HG02884 (cell line): ENCODE data around the gene TRAPPC11.
"Not testable (repeated sequence)": the region's sequence is repeated elsewhere in the genome, so short reads cannot be mapped to it uniquely, and the experiment has no call there.

Experiments used
- ATAC-seq: cut with Tn5 transposase; IDR thresholded peaks from one replicate; pipeline ENCODE4 v1.9.1; 2021; ENCODE audit warnings: mild to moderate bottlenecking, moderate library complexity; ENCODE audit not compliant: unreplicated experiment

The TRAPPC11 gene

DNA sequence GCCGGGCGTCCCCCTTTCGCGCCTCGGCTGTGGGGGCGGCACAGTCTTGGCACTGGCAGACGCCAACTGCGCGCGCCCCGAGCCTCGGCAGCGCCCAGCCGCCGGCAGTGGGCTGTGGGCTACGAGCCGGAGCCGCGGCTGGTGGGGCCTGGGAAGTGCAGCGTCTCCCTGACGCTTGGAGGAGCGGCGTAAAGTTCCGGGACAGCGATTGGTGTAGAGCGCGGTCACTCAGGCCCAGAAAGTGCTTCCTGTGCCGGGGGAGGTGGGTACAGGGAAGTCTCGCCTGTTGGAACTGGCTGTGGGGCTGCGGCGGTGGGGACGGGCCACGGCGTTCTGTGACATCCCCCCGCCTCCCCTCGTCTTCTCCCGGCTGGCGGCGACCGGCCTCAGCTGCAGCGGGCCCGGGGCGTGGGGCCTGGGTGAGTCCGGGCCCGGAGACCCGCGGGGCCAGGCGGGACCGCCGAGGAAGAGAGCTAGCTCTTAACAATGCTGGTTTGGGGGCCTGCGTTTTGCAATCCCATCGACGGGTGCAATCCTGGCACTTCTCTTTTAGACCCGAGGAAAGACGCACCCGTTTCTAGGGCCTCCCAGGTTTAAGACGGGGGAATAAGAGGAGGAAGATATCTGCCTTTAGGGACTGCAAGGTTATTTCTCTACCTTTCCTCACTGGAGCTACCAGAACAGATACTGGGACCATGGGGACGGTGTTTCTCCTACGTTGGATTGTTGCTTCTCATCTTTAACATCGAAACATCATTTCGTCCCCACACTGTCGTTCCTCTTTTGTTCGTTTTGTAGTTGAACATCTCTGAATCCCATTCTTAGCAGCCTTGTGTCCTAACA, at the start of gene TRAPPC11, which contains the start of gene RWDD4:
Gene TRAPPC11, plus strand, starts transcription at position 265 of the 843 bp plus-strand sequence. CDS start 4,575 bp downstream, outside the sequence.
Gene RWDD4, minus strand, starts transcription at position 157 of the 843 bp plus-strand sequence. CDS start 233 bp downstream, outside the sequence.
- ATAC-seq: peak; percentile 99

DNA sequence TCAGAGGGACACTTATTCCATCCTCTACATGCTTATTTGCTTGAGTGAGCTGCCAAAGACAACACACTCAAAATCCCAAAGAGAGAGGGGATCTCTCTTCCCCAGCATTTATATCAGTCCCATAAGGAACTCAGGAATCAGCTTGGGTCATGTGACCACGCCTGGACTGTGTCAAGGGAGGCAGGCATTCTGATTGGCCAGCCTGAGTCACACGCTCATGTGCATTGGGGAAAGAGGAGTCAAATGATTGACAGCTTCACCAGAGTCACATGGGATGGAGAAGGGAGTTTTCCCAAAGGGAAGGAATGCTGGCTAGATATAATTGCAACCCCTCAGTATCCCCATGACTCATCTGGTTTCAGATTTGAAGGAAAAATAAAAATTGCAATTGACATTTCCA, 49.1 kb upstream of the TRAPPC11 start:
- ATAC-seq: no peak

DNA sequence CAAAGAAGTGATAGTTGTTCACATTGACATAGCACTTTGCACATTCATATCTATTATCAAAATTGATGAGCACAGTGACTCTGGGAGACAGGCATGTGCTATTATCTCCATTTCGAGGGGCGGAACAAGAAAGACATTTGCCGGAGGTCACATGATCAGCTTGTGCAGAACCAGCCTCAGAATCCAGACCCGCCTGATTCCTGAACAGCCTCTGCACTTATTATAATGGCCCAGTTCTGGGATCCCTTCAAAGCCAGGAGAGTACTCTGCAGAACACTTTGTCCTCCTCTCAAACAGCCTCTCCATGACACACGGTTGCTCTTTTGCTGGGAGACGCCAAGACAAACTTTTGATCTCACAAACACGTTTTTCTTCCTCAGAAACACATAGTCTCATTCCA, 48.5 kb upstream of the TRAPPC11 start:
- no peak for ATAC-seq

DNA sequence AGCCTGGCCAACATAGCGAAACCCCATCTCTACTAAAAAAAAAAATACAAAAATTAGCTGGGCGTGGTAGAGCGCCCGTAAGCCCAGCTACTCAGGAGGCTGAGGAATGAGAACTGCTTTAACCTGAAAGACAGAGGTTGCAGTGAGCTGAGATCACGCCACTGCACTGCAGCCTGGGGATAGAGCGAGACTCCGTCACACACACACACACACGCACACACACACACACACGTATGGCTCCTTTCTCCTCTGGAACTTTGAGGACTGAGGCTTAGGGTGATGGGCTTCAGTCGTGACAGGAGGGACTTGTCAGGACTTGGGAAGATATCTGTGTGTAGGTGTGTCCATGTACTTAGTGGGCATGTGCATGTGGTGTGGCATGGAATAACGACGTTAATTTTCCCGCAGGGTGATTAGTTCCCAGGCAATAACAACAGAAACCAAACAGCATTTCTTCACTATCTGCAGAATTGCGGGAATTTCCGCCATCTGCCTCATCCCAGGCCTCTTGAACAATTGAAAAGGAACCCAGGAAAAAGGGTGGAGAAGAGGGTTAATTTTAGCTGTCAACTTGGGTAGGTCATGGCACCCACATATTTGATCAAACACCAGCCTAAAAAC, 47.8 kb upstream of the TRAPPC11 start:
- no peak for ATAC-seq

DNA sequence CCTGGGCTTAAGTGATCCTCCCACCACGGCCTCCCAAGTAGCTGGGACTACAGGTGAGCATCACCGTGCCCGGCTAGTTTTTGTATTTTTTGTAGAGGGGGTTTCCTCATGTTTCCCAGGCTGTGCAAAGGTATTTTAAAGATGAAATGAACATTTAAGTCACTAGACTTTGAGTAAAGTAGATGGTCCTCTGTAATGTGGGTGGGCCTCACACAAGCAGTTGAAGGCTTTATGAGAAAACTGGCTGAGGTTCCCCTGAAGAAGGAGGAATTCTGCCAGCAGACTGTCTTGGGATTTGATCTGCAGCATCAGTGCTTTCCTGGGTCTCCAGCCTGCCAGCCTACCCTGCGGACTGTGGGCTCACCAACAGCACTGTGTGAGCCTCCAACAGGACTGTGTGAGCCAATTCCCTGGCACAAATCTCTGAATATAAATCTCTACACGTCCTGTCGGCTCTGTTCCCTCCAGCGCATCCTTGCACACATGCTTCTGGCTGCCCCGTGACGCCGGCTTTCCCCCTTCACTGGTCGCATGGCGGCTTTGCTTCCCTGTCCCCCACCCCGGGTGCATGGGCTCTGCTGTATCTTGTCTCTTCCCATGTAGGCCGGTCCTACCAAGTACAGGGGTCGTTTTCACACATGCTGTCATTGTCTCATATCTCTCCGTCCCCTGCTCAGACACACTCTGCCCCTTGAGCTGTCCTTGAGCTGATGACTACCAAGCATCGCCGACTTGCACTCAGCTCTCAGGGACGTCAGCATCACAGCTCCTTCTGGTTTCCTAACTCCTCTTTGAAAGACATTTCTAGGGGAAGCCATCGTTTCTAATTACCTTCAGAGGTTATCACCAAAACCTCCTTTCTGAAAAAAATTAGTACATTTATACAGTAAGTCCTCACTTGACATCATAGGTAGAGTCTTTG, 46.5 kb upstream of the TRAPPC11 start:
- no peak for ATAC-seq

- no peak for ATAC-seq
These were observed 42.0 kb upstream of the TRAPPC11 start for GRCh38 chr4:183617075-183617474.

GRCh38 chr4:183618681-183619080, 40.4 kb upstream of the TRAPPC11 start:
- ATAC-seq: no peak

GRCh38 chr4:183620421-183620820, 38.7 kb upstream of the TRAPPC11 start:
- ATAC-seq: no peak

- no peak for ATAC-seq
These were observed 37.2 kb upstream of the TRAPPC11 start for GRCh38 chr4:183621875-183622274.

- no peak for ATAC-seq
These were observed 34.5 kb upstream of the TRAPPC11 start for GRCh38 chr4:183624548-183624947.

DNA sequence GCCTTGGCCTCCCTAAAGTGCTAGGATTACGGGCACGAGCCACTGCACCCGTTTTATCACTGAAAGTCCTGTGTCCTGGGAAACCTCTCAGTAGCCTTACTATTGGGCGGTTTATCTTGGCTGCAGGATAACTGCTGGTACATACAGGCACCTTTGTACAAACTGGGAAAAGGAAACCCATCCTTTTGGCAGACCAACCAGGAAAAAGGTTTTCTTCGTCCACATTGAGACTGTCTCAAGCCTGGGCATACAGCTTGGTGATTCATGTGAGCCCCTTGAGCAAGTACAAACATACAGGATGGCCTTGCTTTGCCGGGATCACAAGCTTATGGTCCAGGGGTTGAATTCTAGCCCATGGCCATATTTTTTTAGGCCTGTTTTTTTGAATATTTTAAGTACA, 32.9 kb upstream of the TRAPPC11 start:
- ATAC-seq: no peak

GRCh38 chr4:183627286-183627685, 31.8 kb upstream of the TRAPPC11 start:
- ATAC-seq: not testable (repeated sequence)

GRCh38 chr4:183627979-183628588, 31.0 kb upstream of the TRAPPC11 start:
- ATAC-seq: no peak

GRCh38 chr4:183631577-183632198, 27.4 kb upstream of the TRAPPC11 start:
- ATAC-seq: no peak

DNA sequence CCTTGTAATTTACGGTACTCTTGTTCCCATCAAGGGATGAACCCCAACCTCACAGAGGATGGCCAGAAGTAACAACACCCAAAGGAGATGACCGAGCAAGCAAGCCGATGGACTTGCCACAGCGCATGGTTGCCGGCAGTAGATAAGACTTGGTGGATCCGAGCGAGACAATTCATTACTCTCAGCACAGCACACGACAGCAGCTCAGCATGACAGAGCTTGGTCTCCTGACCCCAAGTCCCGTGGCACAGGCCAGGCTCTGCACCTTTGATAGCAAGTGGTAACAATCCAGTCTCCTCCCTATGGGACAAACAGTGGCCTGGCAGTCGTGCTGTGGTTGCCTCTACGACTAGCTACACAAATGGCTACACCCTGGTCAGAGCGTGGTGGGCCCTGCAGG, 26.4 kb upstream of the TRAPPC11 start:
- ATAC-seq: no peak

- ATAC-seq: no peak
These were observed 25.4 kb upstream of the TRAPPC11 start for GRCh38 chr4:183633476-183634400.

DNA sequence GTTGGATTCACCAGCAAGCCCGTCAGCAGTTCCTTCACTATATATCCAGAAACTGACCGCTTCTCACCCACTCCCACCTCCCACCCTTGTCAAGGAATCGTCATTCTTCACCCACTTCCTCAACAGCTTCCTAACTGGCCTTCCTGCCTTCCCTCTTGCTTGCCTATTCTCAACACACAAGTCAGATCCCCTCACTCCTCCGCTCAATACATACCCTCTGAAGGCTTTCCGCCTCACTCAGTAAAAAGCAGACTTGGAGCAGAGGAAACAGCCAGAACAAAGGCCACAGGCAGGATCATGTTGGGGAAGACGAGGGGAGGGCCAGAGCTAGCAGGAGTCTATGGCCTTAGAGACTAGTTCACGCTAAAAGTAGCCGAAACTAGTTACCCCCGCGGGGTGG, 23.8 kb upstream of the TRAPPC11 start:
- ATAC-seq: no peak

GRCh38 chr4:183635741-183636140, 23.4 kb upstream of the TRAPPC11 start:
- ATAC-seq: no peak

GRCh38 chr4:183636503-183636902, 22.6 kb upstream of the TRAPPC11 start:
- no peak for ATAC-seq
